Trophoblast cell (in vitro differentiated cells and primary cell): Measurements from ENCODE around the gene RNF186.

Source experiments
- DNase-seq, 2 donors: peaks; one replicate each; pipeline ENCODE4 v3.0.0-alpha.2; 2016
- H2AFZ ChIP-seq: 2 replicates; pipeline ENCODE4 v1.6.1; 2013; ENCODE audit warnings: low read length, moderate library complexity, mild to moderate bottlenecking; ENCODE audit not compliant: insufficient read depth, poor library complexity
- H2AK5ac ChIP-seq: 2 replicates; pipeline ENCODE4 v1.6.1; 2013; ENCODE audit warnings: mild to moderate bottlenecking, low read length
- H2BK120ac ChIP-seq: 2 replicates; pipeline ENCODE4 v1.6.1; 2013; ENCODE audit warnings: low read length, mild to moderate bottlenecking, moderate library complexity; ENCODE audit not compliant: insufficient read depth, poor library complexity
- H2BK12ac ChIP-seq: 2 replicates; pipeline ENCODE4 v1.6.1; 2013; ENCODE audit warnings: mild to moderate bottlenecking, low read length, moderate library complexity
- H2BK5ac ChIP-seq: 2 replicates; pipeline ENCODE4 v1.6.1; 2013; ENCODE audit warnings: low read length, low read depth, moderate library complexity, mild to moderate bottlenecking; ENCODE audit not compliant: poor library complexity
- H3K14ac ChIP-seq: 2 replicates; pipeline ENCODE4 v1.6.1; 2013; ENCODE audit warnings: mild to moderate bottlenecking, low read length
- H3K18ac ChIP-seq: 2 replicates; pipeline ENCODE4 v1.6.1; 2013; ENCODE audit warnings: mild to moderate bottlenecking, low read length
- H3K23ac ChIP-seq: 2 replicates; pipeline ENCODE4 v1.6.1; 2013; ENCODE audit warnings: low read length
- H3K27ac ChIP-seq: 2 replicates; pipeline ENCODE4 v1.5.1; 2013; ENCODE audit warnings: low read depth, mild to moderate bottlenecking, inconsistent platforms, low read length, moderate library complexity
- H3K27me3 ChIP-seq: 2 replicates; pipeline ENCODE4 v1.6.1; 2013; ENCODE audit warnings: inconsistent platforms, mild to moderate bottlenecking, low read length, moderate library complexity; ENCODE audit not compliant: insufficient read depth
- H3K36me3 ChIP-seq, 2 experiments: 1 replicate in 1 of 2; 2 replicates in 1 of 2; pipeline ENCODE4 v1.6.1; 2013; ENCODE audit warnings: low read length in 2 of 2, mild to moderate bottlenecking in 2 of 2, moderate library complexity in 1 of 2; ENCODE audit not compliant: insufficient read depth in 2 of 2, control insufficient read depth in 1 of 2
- H3K4ac ChIP-seq: 2 replicates; pipeline ENCODE4 v1.6.1; 2013; ENCODE audit warnings: low read depth, mild to moderate bottlenecking, low read length, moderate library complexity
- H3K4me1 ChIP-seq, 2 experiments: 1 replicate in 1 of 2; 2 replicates in 1 of 2; pipeline ENCODE4 v1.6.1; 2013; ENCODE audit warnings: low read length in 2 of 2, mild to moderate bottlenecking in 2 of 2, moderate library complexity in 1 of 2; ENCODE audit not compliant: insufficient read depth in 2 of 2, control insufficient read depth in 1 of 2
- H3K4me2 ChIP-seq: 2 replicates; pipeline ENCODE4 v1.6.1; 2013; ENCODE audit warnings: inconsistent platforms, mild to moderate bottlenecking, low read length, moderate library complexity
- H3K4me3 ChIP-seq: 2 replicates; pipeline ENCODE4 v1.5.1; 2013; ENCODE audit warnings: mild to moderate bottlenecking, low read depth, low read length, inconsistent platforms
- H3K79me1 ChIP-seq: one replicate; pipeline ENCODE4 v1.6.1; 2013; ENCODE audit warnings: low read length
- H3K79me2 ChIP-seq: 2 replicates; pipeline ENCODE4 v1.6.1; 2013; ENCODE audit warnings: low read length, mild to moderate bottlenecking; ENCODE audit not compliant: control insufficient read depth, insufficient read depth, poor library complexity
- H3K9ac ChIP-seq: 2 replicates; pipeline ENCODE4 v1.6.1; 2013; ENCODE audit warnings: mild to moderate bottlenecking, low read length
- H3K9me3 ChIP-seq: 2 replicates; pipeline ENCODE4 v1.6.1; 2013; ENCODE audit warnings: low read depth, mild to moderate bottlenecking, control low read depth, inconsistent platforms, low read length; ENCODE audit not compliant: insufficient read depth
- H4K12ac ChIP-seq: 2 replicates; pipeline ENCODE4 v1.6.1; 2013; ENCODE audit warnings: low read depth, mild to moderate bottlenecking, low read length, moderate library complexity
- H4K8ac ChIP-seq: 2 replicates; pipeline ENCODE4 v1.6.1; 2013; ENCODE audit warnings: low read depth, mild to moderate bottlenecking, low read length, moderate library complexity
- H4K91ac ChIP-seq: one replicate; pipeline ENCODE4 v1.6.1; 2013; ENCODE audit warnings: low read depth, mild to moderate bottlenecking, low read length, moderate library complexity
- WGBS: extraction: QIAGEN DNeasy Blood & Tissue Kit; methylation state at CpG from one replicate; pipeline ENCODE4 v1.1.7; 2013; ENCODE audit warnings: missing lambda C conversion rate; ENCODE audit not compliant: insufficient read length, insufficient coverage; ENCODE audit errors: extremely low coverage; 5-methylcytosine and 5-hydroxymethylcytosine counted together

RNF186 gene

DNA sequence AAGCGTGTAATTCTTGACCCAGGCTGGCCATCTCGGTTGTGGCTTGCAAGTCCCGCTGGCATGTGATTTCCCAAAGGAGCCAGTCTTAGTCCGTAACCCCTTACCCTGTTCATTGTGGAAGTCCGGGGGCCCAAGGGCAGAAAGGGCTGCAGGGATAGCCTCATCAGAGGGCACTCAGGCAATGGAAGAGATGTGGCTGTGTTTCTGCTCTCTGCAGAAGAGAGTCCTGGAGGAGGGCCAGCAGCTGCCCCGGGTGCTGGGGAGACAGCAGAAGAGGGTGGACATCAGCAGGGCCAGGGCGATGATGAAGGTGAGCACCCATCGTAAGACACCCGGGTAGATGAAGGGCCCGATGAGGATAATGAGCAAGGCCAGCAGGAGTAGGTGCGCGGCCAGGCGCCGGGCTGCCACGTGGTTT lies 830 bp downstream of the RNF186 start:
- DNase-seq, result no peak
- Histone ChIP-seq H3K4me1 (peaks cover 0 to 2% of the 10 kb centered on the region in 2 experiments), H2BK5ac (no peak overlapping the region), H3K4ac (no peak overlapping the region), H4K91ac (no peak overlapping the region), H3K79me2 (no peaks in the 10 kb centered on the region), H2BK12ac (no peak overlapping the region), H3K27ac (no peak overlapping the region), H2AK5ac (no peak overlapping the region), H3K4me3 (no peak overlapping the region), H3K4me2 (no peak overlapping the region), H2BK120ac (no peak overlapping the region), H4K12ac (no peak overlapping the region), H4K8ac (no peak overlapping the region), H3K36me3 (no peaks in the 10 kb centered on the region), H3K18ac (no peak overlapping the region), H3K9ac (no peak overlapping the region), H3K23ac (no peak overlapping the region), H2AFZ (no peak overlapping the region), H3K79me1 (no peaks in the 10 kb centered on the region), H3K9me3 (no peaks in the 10 kb centered on the region), H3K14ac (no peak overlapping the region), H3K27me3 (no peaks in the 10 kb centered on the region)
- no CpG with 5 or more reads among the region's 15 CpGs for WGBS

DNA sequence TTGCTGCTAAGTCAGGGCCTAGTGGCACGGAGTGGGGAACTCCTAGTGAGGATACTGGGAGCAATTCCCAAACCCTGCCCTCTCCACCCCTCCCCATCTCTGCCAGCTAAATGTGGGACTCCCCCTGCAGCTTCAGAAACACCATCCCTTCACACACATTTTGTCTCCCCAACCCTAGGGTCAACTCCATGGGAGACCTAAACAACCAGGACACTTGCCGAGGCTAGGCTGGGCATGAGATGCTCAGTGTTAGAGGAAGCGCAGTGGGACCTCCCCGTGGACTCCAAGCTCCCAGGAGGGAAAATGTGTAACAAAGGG lies 1.5 kb downstream of the RNF186 start:
- no peak overlapping the region for H4K91ac ChIP-seq
- H2AFZ ChIP-seq, result no peak overlapping the region
- H3K9ac ChIP-seq, result no peak overlapping the region
- no peak overlapping the region for H4K8ac ChIP-seq
- no CpG with 5 or more reads among the region's 4 CpGs for WGBS
- no peak overlapping the region for H2BK5ac ChIP-seq
- H3K23ac ChIP-seq, result no peak overlapping the region
- no peaks in the 10 kb centered on the region for H3K36me3 ChIP-seq
- no peak overlapping the region for H3K4me2 ChIP-seq
- H3K4ac ChIP-seq, result no peak overlapping the region
- H2BK12ac ChIP-seq, result no peak overlapping the region
- H3K79me2 ChIP-seq, result no peaks in the 10 kb centered on the region
- H2BK120ac ChIP-seq, result no peak overlapping the region
- no peaks in the 10 kb centered on the region for H3K79me1 ChIP-seq
- no peak overlapping the region for H3K4me3 ChIP-seq
- no peak overlapping the region for H3K18ac ChIP-seq
- H4K12ac ChIP-seq, result no peak overlapping the region
- H2AK5ac ChIP-seq, result no peak overlapping the region
- DNase-seq, result no peak
- peaks cover 0 to 2% of the 10 kb centered on the region in 2 experiments for H3K4me1 ChIP-seq
- H3K14ac ChIP-seq, result no peak overlapping the region
- peaks cover 3% of the 10 kb centered on the region for H3K9me3 ChIP-seq
- no peaks in the 10 kb centered on the region for H3K27me3 ChIP-seq
- no peak overlapping the region for H3K27ac ChIP-seq

- H3K79me1 ChIP-seq, result no peaks in the 10 kb centered on the region
- no CpG with 5 or more reads among the region's 15 CpGs for WGBS
- no peak overlapping the region for H4K91ac ChIP-seq
- no peak overlapping the region for H2BK120ac ChIP-seq
- no peak overlapping the region for H3K4me3 ChIP-seq
- no peak overlapping the region for H2AFZ ChIP-seq
- no peak overlapping the region for H2BK12ac ChIP-seq
- no peak overlapping the region for H3K27ac ChIP-seq
- no peak overlapping the region for H3K4me2 ChIP-seq
- no peak overlapping the region for H2AK5ac ChIP-seq
- no peak overlapping the region for H4K12ac ChIP-seq
- no peak overlapping the region for H3K4ac ChIP-seq
- H2BK5ac ChIP-seq, result no peak overlapping the region
- no peak overlapping the region for H3K18ac ChIP-seq
- H3K36me3 ChIP-seq, result no peaks in the 10 kb centered on the region
- no peak overlapping the region for H3K14ac ChIP-seq
- H3K4me1 ChIP-seq, result peaks cover 0 to 4% of the 10 kb centered on the region in 2 experiments
- no peak overlapping the region for H4K8ac ChIP-seq
- no peak overlapping the region for H3K9ac ChIP-seq
- peaks cover 3% of the 10 kb centered on the region for H3K9me3 ChIP-seq
- no peaks in the 10 kb centered on the region for H3K79me2 ChIP-seq
- no peak overlapping the region for H3K23ac ChIP-seq
- no peak for DNase-seq
- H3K27me3 ChIP-seq, result no peaks in the 10 kb centered on the region
Observed at GRCh38 chr1:19812875-19813642, 2.0 kb downstream of the RNF186 start.

- no peak overlapping the region for H2AFZ ChIP-seq
- no peak overlapping the region for H2AK5ac ChIP-seq
- no peaks in the 10 kb centered on the region for H3K79me2 ChIP-seq
- H2BK120ac ChIP-seq, result no peak overlapping the region
- H4K8ac ChIP-seq, result no peak overlapping the region
- H3K27me3 ChIP-seq, result no peaks in the 10 kb centered on the region
- H3K9me3 ChIP-seq, result peaks cover 3% of the 10 kb centered on the region
- H4K91ac ChIP-seq, result no peak overlapping the region
- no peak overlapping the region for H3K4me2 ChIP-seq
- H4K12ac ChIP-seq, result no peak overlapping the region
- H3K23ac ChIP-seq, result no peak overlapping the region
- H3K14ac ChIP-seq, result no peak overlapping the region
- H2BK12ac ChIP-seq, result no peak overlapping the region
- no peak overlapping the region for H3K27ac ChIP-seq
- no peak overlapping the region for H3K4ac ChIP-seq
- no peak overlapping the region for H3K9ac ChIP-seq
- no peak overlapping the region for H3K4me3 ChIP-seq
- WGBS, result no CpG with 5 or more reads among the region's 5 CpGs
- no peak overlapping the region for H2BK5ac ChIP-seq
- H3K79me1 ChIP-seq, result no peaks in the 10 kb centered on the region
- no peaks in the 10 kb centered on the region for H3K36me3 ChIP-seq
- H3K4me1 ChIP-seq, result peaks cover 0 to 2% of the 10 kb centered on the region in 2 experiments
- H3K18ac ChIP-seq, result no peak overlapping the region
- peak; percentile 22 to 67 for DNase-seq
Observed at GRCh38 chr1:19811206-19811851, 3.8 kb downstream of the RNF186 start.
